Ureter (tissue), 1 donor: ENCODE results near the gene RYR2. TPM values are rescaled to one million over a fixed set of nuclear protein-coding genes. Genes with fewer than 3 reads are reported as not detected.
"Not testable (repeated sequence)": the region's sequence is repeated elsewhere in the genome, so short reads cannot be mapped to it uniquely, and the experiment has no call there.

Experiments
- DNase-seq: peaks from one replicate; pipeline ENCODE4 v3.0.0-alpha.2; 2020; ENCODE audit warnings: low spot score
- total RNA-seq: library from RNA; stranded (reverse); gene quantifications from one replicate; pipeline ENCODE4 v1.2.4, GENCODE V29; 2023
- donor health status: DM: yes; HTN: yes; CAD: no.

RYR2 gene
- total RNA-seq, 1 donor from 2014 or later, result 5.5 TPM

DNA sequence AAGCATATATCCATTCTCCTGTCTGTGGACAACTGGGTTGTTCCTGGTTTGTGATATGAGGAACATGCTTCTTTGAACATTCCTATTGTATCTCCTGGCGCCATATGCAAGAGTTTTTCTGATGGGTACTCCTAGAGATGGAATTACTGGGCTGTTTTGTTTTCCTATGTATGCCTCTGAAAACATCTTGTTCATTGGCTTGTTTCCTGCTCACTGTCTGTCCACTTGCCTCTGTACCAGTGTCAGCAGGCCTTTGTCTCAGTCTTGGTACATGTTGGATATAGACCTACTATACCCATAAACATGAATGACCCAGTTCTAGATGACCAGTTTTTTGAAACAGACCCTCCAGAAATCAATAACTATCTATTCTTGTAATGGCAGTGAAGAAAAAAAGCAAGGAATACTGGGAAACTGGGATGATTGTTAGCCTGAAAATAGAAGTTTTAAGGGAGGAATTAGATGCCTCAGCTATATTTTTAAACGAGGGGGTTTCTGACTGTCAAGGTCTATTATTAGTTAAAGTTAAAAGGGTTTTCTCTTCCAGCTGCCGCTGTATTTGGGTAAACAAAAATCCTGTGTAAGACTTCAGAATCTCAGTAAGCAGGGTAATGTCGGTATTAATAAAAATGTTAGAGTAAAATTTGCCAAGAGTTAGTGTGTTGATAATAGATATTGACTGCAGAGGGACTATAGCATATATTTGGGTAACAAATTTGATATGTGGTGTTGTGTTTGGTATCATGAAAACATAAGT, 103.6 kb downstream of the RYR2 start:
- no peak for DNase-seq

DNA sequence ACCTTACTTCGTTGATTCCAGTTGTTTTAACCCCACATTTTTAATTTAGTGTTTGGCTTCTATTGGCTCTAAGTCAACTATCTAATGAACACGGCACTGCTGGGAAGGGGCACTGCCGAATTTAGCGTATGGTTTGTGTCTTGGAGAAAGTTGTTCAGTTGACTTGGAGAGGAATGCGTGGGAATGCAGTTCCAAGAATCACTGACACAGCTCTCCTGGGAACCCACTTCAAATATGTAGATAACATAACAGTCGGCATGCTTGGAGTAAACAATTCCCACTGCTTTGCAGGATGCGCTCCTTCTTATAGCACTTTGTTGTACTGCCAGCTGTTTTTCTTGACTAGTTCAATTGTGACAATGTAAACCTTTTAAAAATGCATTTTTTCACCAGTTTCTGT, 104.3 kb downstream of the RYR2 start:
- no peak for DNase-seq

DNA sequence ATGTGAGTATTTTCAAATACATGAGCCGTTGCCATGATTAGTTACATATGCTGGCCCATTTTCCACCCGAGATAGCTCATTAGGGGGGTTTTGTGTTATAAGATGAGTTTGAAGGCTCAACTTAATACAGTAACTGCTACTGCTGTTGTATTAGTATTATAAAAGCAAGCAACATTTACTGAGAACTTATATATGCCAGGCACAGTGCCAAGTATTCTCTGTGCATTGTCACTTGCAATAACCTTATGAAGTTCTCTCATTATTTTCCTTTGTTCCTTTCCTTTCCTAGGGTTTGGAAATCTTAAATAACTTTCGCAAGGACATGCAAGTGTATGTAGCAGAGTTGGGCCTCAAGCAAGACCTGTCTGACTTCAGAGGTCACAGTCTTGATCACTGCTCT, 107.9 kb downstream of the RYR2 start:
- no peak for DNase-seq

DNA sequence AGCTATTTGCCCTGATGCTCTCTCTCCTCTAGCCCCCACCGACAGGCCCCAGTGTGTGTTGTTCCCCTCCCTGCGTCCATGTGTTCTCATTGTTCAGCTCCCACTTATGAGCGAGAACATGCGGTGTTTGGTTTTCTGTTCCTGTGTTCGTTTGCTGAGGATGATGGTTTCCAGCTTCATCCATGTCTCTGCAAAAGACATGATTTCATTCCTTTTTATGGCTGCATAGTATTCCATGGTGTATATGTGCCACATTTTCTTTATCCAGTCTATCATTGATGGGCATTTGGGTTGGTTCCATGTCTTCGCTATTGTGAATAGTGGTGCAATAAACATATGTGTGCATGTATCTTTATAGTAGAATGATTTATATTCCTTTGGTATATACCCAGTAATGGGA, 110.0 kb downstream of the RYR2 start:
- not testable (repeated sequence) for DNase-seq

DNA sequence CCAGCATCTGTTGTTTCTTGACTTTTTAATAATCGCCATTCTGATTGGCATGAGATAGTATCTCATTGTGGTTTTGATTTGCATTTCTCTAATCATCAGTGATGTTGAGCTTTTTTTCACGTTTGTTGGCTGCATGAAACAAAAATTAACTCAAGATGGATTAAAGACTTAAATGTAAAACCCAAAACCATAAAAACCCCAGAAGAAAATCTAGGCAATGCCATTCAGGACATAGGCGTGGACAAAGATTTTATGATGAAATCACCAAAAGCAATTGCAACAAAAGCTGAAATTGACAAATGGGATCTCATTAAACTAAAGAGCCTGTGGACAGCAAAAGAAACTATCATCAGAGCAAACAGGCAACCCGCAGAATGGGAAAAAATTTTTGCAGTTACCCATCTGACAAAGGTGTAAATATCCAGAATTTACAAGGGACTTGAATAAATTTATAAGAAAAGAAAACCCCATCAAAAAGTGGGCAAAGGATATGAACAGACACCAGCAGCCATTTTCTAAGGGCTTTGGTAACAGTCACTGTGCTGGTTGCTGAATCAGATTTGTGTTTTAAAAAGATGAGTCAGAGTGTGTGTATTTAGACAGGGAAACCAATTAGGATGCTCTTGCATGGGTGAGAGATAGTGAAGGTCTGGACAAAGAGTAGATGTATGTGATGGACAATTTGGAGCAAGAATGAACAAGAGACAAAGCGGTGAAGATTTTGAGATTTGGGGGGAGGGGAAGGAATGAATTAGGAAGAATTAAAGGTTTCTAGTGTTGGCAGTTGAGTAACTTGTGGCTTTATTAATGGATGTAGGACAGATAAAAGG, 110.7 kb downstream of the RYR2 start:
- DNase-seq, result no peak

DNA sequence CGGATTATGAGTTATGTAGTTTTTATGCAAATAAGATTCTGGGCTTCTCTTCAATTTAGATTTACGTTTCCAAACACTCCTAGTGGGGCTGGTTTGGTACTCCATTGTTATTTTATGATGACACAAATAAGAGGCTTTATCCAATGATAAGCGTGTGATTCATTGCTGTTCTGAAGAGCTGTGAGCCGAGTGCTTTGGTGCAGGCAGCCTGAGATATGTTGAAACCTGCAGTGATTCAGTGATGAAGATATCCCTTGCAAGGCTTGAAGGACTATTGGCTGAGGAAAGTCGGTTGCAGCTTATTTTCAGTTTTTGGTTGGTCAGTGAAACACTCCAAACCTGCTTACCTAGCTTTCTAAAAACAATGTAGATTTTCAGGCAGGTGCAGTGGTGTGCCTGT, 112.2 kb downstream of the RYR2 start:
- no peak for DNase-seq

DNA sequence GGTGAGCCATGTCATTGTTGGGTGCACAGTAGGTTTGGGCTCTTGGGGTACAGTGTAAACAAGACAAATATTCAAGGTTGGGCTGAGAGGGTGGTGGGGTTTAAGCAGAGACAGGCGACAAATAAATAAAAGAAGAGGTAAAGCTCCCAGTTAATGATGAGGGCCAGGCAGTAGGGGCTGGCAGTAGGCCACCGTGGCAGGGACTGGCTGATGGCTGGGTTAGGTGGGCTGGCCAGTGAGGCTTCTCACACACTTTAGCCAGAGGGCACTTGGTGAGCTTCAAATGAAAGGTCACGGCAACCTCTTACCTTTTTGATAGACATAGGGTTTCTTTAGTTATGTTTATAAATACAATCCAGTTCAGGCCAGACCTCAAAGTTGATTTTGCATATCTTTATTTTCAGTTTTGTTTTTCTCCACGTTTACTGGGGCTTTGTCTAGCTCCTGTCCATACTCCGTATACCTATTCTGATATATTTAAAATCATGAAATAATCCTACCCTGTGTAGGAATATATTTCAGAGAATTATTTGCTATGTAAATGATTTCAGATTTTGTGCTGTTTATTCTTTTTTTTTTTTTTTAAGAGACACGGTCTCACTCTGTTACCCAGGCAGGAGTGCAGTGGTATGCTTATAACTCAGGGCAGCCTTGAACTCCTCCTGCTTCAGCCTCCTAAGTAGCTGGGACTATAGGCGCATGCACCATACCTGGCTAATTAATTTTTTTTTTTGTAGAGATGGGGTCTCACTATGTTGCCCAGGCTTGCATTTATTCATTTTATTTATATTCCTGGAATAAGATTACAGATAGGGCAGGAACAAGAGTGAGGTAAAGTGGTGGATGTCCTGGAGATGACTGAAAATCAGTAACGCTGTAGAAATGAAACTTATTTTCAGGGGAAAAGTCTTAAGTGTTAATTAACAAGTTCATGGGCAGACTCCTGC, 122.7 kb downstream of the RYR2 start:
- DNase-seq, result no peak

DNA sequence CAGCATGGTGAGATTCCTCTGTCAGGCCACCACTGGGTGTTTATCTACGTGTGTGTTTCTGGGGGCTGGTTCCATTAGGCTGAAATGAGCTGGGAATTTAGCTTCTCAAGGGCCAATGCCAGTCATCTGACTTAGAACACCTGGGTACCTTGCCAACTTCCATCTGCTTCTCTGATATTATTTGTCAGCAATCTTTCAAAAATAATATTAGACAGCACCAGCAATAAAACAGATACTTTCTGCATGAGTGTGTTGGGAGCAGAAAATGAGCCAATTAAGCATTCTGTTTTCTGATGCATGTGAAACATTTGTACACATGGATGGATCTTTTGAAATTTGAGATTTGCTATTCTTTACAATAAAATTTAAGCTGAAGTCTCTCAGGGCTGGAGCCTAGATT, 124.1 kb downstream of the RYR2 start:
- DNase-seq, result no peak

DNA sequence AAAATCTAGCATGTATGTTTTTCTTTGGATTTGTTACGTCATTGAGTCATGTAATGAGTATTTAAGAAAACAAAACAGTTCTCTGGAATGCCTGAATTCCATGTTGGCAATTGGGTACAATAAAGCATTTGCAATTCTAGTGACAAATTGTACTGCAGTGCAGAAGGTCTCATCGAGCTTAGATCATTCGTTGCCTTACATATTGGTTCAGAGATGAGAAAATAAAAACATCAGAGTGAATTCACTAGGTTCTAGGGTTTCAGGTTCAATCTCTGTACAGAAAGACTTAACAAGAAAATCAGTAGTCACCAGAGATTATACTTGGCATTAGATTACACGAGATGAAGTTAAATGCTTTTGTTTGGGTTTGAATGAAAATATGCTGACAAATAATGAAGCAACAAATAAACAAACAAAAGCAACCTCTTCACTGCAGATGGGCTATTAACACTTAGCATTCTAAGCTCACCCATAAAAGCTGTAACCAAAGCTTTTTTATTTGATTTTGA, 124.7 kb downstream of the RYR2 start:
- DNase-seq, result no peak

DNA sequence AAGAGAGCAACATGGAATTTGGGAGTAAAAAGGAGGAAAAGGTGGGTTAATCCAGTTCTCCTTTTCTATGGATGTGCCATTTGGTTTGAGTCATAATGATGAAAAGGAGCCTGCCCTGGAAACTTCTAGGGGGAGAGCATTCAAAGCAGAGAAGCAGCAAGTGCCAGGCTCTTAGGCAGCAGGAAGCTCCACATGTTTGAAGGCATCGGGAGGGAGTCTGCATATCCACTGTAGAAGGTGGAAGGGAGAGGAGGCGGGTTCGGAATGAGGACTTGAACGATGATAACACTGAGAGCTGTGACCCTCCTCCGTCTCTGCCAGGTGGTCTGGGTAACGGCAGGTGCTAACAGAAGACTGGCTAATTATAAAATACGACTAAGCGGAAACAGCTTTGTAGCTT, 128.2 kb downstream of the RYR2 start:
- no peak for DNase-seq

DNA sequence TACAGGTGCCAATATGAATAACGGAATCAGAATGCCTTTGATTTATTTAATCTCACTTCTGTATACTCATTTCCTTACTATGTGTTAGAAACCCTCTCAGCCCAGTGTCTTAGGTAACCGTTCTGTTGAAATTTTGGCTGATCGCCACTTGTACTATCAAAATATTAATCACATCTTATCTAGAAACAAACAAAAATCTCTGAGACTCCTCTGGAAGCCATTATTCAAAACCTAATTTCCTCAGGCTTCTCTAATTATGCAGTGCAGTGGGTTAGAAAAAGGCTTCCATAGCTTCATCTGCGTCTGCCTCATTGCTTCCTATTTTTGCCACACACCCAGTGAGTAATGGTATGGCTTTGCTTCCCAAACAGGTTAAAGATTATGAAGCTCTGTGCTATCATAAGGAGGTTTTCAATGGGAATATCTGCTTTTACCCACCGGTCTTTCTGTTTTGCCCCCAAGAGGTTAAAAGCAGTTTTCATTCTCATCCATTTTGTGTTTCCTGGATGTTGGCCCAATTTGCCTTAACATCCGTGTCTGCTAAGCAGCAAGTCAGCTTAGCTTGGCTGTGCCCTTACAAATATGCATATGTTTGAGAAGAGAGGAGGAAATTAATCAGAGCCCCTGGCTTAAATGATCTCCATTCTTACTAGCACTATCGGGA, 129.6 kb downstream of the RYR2 start:
- DNase-seq, result no peak

DNA sequence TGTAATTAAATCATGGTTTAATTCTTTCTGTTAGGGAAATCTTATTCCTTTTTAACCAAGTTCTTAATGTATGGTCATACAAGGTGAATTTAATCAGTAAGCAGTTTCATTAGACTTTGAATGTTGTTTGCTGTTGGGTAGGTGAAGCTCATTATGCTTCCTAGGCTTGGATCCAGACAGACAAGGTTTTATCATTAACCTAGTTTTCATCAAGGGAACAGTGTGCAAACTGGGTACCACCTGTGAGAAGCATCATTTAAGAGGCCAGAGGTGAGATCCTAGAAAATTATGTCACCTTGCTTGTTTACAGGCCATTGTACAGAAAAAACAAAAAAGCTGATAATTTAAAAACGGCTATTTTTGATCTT, 130.1 kb downstream of the RYR2 start:
- no peak for DNase-seq

DNA sequence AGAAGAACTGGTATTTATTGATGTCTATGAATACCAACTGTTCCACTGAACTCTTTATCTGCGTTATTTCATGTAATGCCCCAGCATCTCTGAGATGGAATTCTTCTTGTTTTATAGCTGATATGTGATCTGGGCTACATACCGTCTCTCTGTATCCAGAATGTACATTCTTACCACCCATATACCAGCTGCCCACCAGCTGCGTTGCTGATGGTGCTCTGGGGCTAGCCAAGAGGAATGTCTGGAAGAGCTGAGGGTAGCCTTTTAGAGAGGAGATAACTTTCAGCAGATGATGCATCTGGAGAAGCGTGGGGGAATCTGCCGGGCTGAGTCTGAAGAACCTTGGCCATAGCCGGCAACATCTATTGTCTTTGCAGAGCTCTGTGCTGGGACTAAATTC, 137.5 kb downstream of the RYR2 start:
- DNase-seq, result no peak

DNA sequence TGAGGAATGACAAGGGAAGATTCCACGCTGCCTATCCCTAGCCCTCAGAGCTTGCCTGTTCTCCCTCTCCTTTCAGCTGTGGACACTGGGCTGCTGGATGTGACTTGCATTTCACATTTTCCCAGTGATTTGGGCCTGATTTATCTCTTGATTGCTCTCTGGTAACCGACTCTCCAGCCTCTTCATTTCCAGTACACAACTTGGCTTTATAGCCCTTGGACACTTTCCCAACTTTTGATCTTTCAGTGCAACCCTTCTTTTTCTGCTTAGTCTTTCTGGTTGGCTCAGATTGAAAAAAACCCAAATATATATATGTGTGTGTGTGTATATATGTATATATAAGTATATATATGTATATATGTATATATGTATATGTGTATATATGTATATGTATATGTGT, 138.3 kb downstream of the RYR2 start:
- no peak for DNase-seq

DNA sequence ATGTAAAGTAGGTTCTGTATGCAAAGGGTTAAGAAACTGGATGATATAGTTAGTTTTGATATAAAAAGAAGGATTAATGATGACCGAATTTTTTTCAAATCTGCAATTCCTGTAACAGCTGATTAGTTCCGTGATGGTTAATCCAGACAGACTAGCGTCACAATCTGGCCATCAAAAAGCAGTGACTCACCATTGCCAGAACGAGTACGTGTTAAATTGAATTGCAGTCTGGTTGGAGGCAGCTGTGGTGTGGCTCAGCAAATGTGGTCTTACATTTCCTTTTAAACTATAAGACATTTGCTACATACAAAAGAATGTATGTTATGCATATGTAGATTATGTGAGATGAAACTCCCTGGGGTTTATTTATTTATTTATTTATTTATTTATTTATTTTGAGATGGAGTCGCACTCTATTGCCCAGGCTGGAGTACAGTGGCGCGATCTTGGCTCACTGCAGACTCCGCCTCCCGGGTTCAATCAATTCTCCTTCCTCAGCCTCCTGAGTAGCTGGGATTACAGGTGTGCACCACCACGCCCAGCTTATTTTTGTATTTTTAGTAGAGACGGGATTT, 139.8 kb downstream of the RYR2 start:
- DNase-seq, result no peak

DNA sequence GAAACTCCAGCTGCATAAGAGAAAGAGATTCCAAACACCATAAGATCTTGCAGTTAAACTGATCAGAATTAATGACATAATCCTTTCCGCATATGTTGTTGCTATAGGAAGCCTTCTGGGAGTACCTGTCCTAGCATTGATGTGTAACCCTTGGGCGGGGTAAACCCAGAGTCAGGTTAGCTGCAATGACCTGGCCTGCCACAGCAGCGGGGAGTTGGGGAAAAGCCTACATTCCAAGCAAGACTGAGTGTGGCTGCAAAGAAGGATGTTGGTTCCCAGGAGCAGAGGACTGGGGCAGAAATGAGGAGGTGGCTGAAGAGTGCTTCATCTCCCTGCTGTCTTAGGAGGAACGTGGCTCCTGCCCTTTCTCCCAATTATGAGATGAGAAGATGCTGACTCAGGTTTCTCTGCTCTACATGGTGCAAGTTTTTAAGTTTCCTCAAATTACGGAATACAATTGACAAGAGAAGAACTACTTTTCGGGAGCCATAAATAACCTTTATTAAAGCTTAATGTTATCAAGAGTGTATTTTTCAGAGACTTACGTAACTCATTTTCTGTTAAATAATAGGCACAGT, 142.1 kb downstream of the RYR2 start:
- no peak for DNase-seq

DNA sequence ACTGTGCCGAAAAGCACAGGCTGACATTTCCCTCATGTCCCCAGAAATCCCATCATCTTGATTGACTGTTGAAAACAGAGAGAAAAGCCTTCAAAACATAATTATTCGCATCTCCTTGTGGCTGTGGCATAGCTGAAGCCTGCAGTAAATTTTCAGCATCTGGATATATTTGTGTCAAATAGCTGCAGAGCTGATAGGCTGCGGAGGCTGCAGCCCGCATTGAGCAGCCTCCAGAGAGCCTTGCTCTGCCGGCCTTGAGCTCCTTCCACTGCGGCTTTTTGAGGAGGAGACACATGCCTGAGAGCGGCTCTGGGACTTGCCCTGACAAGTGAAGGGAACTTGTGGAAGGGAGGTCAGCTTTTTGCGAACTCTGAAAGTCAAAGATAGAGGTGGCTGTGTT, 144.7 kb downstream of the RYR2 start:
- no peak for DNase-seq

DNA sequence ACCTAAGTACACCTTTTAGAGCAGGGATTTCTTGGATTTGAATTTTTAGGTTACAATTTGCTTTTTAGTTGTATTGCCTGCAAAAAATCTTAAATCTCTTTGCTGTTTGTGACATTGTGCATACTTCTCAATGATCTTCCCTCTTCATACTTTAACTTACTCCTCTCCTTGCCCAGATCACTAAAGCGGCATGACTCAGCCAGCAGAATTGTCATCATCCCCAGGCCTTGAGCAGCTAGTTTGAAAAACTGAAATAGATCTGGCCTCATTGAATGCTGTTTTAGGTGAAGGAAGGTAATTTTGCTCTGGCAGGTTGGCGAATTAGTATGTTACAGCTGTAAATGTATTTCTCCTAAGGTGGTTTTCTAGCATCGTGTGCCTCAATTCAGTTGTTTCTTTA, 145.9 kb downstream of the RYR2 start:
- DNase-seq, result no peak

DNA sequence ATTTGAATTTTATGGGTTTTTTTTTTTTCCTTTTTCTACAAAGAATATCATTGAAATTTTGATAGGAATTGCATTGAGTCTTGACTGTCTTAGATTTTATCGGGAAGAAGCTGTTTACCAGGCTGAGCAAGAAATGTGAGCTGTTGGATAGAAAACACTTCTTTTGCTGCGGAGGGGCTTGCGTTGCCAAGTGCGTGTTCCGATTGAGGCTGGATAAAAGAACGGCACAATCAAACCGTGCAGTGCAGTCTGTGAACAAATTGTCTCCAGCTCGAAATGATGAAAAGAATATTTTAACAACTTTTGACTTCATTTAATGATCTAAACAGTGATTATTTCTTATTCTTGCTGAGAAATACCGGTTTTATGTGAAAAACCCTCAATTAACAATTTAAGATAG, 149.4 kb downstream of the RYR2 start:
- no peak for DNase-seq

DNA sequence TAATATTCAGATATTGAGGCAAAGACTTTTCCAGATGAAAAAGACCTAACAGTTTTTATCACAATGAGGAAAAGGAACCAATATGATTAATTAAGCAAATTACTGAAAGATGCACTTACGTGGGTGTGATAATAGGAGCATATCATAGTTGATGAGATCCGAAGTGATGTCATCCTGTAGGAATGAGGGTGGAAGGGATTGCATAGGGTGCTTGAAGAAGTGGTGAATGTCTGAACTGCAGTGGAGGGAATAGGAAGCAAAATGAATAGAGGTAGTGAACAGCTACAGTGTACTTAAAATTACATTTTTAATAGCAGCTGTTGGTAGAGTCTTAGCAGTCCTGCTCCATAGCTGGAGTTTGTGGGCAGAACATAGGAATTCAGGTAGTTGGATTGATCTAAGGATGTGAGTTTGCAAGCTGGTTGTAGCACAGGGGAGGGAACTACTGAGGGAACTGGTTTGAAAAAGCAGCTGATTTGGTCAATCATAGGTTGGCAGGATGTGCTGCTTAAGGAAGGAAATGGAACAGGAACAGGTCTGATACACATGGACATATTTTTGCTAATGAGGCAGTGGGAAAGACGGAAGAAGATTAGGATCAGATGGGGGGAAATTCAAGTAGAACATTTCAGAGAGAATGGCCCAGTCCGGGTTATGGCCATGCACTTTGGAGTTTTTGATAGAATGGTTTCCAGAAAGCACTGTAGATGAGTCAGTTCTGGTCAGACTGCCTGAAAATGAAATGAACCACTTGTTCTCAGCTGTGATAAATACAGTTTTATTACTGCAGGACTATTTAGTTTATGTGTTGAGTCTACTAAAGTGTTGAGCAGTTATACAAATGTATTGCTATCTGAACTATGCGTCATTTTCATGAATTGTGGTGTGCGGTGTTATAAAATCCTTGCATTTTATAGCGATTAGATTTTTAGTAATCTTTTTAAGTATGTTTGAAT, 155.8 kb downstream of the RYR2 start:
- no peak for DNase-seq
